ENCODE data around the gene PARD3B.

PARD3B gene

GRCh38 chr2:204670124-204670523, 124.8 kb downstream of the PARD3B start:
- POLR2A ChIA-PET (ENCODE audit: low non-redundant PET): no interaction called here
- CTCF ChIA-PET: interaction anchor here (0.6 kb wide), 1 partner anchor 455 kb away, joined by 4 read pairs; no protein-coding TSS in a partner anchor
- no peak for DNase-seq (ENCODE audit: low spot score)
- no peak overlapping the region for H3K27ac ChIP-seq
- no peak for TF ChIP-seq CTCF (conservative IDR thresholded peaks at IDR 0.05; ENCODE audit: low read depth)

GRCh38 chr2:204670756-204671155, 125.5 kb downstream of the PARD3B start:
- POLR2A ChIA-PET (ENCODE audit: low non-redundant PET): no interaction called here
- TF ChIP-seq CTCF (conservative IDR thresholded peaks at IDR 0.05; ENCODE audit: low read depth): no peak
- CTCF ChIA-PET: no interaction called here

GRCh38 chr2:204672772-204673171, 127.5 kb downstream of the PARD3B start:
- TF ChIP-seq CTCF (conservative IDR thresholded peaks at IDR 0.05; ENCODE audit: low read depth): no peak
- no peak overlapping the region for H3K27ac ChIP-seq
- ChIA-PET CTCF (interaction anchor here (0.5 kb wide), 1 partner anchor 481 kb away, joined by 3 read pairs; no protein-coding TSS in a partner anchor), POLR2A (ENCODE audit: low non-redundant PET) (no interaction called here)
- no peak for DNase-seq (ENCODE audit: low spot score)

More at GRCh38 chr2:204670756-204671155, 125.5 kb downstream of the PARD3B start:
- H3K27ac ChIP-seq: no peak overlapping the region
- DNase-seq (ENCODE audit: low spot score): no peak

GRCh38 chr2:204673877-204674276, 128.6 kb downstream of the PARD3B start:
- ChIA-PET CTCF (no interaction called here), POLR2A (ENCODE audit: low non-redundant PET) (no interaction called here)
- DNase-seq (ENCODE audit: low spot score): peak; percentile 14
- H3K27ac ChIP-seq: no peak overlapping the region
- no peak for TF ChIP-seq CTCF (conservative IDR thresholded peaks at IDR 0.05; ENCODE audit: low read depth)

GRCh38 chr2:204678031-204678430, 132.8 kb downstream of the PARD3B start:
- TF ChIP-seq CTCF (conservative IDR thresholded peaks at IDR 0.05; ENCODE audit: low read depth): no peak
- ChIA-PET POLR2A (ENCODE audit: low non-redundant PET) (no interaction called here), CTCF (no interaction called here)
- DNase-seq (ENCODE audit: low spot score): no peak
- H3K27ac ChIP-seq: no peak overlapping the region

- POLR2A ChIA-PET (ENCODE audit: low non-redundant PET): no interaction called here
- no peak for DNase-seq (ENCODE audit: low spot score)
- CTCF ChIA-PET: interaction anchor here (0.7 kb wide), 1 partner anchor 356 kb away, joined by 7 read pairs; no protein-coding TSS in a partner anchor
- H3K27ac ChIP-seq: no peak overlapping the region
- no peak for TF ChIP-seq CTCF (conservative IDR thresholded peaks at IDR 0.05; ENCODE audit: low read depth)
Observed at GRCh38 chr2:204680576-204680975, 135.3 kb downstream of the PARD3B start.

- no peak overlapping the region for H3K27ac ChIP-seq
- DNase-seq (ENCODE audit: low spot score): no peak
- no peak for TF ChIP-seq CTCF (conservative IDR thresholded peaks at IDR 0.05; ENCODE audit: low read depth)
- CTCF ChIA-PET: no interaction called here
- POLR2A ChIA-PET (ENCODE audit: low non-redundant PET): no interaction called here
Observed at GRCh38 chr2:204681412-204681811, 136.1 kb downstream of the PARD3B start.

Data from RWPE1 (cell line).